Measurements from ENCODE around the gene MARCKSL1. TPM values are rescaled to one million over a fixed set of nuclear protein-coding genes. Genes with fewer than 3 reads are reported as not detected.

The MARCKSL1 gene
- polyA plus RNA-seq, 1 donor from 2014 or later: 694 TPM

DNA sequence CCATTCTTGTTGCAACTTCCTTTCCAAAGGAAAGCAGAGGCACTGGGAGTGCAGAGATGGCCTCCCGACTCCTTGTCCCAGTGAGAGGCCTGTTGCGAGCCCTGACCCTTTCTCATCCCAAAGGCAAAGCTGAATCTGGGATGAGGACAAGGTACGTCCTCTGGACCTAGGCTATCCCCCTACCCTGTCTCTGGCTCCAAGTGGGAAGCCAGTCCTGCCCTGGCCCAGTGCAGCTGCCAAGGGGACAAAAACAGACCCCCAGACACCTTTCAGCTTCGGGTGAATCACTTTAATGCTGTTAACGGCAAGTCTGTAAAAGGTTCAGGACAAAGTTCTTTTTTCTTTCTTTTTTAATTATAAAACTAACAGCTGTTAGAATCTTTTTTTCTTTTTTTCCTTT is 28.8 kb upstream of the MARCKSL1 start:
- Histone ChIP-seq H2AFZ (ENCODE audit: low read depth, low read length) (no peak overlapping the region), H4K20me1 (ENCODE audit: insufficient read depth) (no peaks in the 10 kb centered on the region), H3K9me2 (ENCODE audit: insufficient read depth, low read length) (no peaks in the 10 kb centered on the region), H3K79me2 (replicated peaks; ENCODE audit: insufficient read depth, low read length) (no peaks in the 10 kb centered on the region), H3K4me2 (ENCODE audit: low read length) (no peak overlapping the region), H3K9ac (ENCODE audit: low read length) (no peak overlapping the region), H3K4me3 (ENCODE audit: low read length) (no peak overlapping the region), H3K27me3 (ENCODE audit: insufficient read depth, low read depth, low read length) (no peaks in the 10 kb centered on the region), H3F3A (ENCODE audit: insufficient read depth, low read length, poor library complexity, severe bottlenecking) (no peaks in the 10 kb centered on the region), H3K9me3 (ENCODE audit: low read length) (no peaks in the 10 kb centered on the region), H3K27ac (ENCODE audit: low read length) (no peak overlapping the region), H3K36me3 (ENCODE audit: insufficient read depth, low read length) (no peaks in the 10 kb centered on the region)
- no peak for TF ChIP-seq SMC3 (conservative IDR thresholded peaks at IDR 0.05; ENCODE audit: poor library complexity)
- TF ChIP-seq EP300 (conservative IDR thresholded peaks at IDR 0.05; ENCODE audit: poor library complexity, severe bottlenecking): no peak
- TF ChIP-seq POLR2AphosphoS5 (IDR thresholded peaks at IDR 0.05): no peak
- TF ChIP-seq TAF1 (IDR thresholded peaks at IDR 0.05; ENCODE audit: low read depth): no peak
- TF ChIP-seq, protein P1, sequence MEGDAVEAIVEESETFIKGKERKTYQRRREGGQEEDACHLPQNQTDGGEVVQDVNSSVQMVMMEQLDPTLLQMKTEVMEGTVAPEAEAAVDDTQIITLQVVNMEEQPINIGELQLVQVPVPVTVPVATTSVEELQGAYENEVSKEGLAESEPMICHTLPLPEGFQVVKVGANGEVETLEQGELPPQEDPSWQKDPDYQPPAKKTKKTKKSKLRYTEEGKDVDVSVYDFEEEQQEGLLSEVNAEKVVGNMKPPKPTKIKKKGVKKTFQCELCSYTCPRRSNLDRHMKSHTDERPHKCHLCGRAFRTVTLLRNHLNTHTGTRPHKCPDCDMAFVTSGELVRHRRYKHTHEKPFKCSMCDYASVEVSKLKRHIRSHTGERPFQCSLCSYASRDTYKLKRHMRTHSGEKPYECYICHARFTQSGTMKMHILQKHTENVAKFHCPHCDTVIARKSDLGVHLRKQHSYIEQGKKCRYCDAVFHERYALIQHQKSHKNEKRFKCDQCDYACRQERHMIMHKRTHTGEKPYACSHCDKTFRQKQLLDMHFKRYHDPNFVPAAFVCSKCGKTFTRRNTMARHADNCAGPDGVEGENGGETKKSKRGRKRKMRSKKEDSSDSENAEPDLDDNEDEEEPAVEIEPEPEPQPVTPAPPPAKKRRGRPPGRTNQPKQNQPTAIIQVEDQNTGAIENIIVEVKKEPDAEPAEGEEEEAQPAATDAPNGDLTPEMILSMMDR (IDR thresholded peaks at IDR 0.05; ENCODE audit: poor library complexity, severe bottlenecking): no peak
- TF ChIP-seq, protein P2, sequence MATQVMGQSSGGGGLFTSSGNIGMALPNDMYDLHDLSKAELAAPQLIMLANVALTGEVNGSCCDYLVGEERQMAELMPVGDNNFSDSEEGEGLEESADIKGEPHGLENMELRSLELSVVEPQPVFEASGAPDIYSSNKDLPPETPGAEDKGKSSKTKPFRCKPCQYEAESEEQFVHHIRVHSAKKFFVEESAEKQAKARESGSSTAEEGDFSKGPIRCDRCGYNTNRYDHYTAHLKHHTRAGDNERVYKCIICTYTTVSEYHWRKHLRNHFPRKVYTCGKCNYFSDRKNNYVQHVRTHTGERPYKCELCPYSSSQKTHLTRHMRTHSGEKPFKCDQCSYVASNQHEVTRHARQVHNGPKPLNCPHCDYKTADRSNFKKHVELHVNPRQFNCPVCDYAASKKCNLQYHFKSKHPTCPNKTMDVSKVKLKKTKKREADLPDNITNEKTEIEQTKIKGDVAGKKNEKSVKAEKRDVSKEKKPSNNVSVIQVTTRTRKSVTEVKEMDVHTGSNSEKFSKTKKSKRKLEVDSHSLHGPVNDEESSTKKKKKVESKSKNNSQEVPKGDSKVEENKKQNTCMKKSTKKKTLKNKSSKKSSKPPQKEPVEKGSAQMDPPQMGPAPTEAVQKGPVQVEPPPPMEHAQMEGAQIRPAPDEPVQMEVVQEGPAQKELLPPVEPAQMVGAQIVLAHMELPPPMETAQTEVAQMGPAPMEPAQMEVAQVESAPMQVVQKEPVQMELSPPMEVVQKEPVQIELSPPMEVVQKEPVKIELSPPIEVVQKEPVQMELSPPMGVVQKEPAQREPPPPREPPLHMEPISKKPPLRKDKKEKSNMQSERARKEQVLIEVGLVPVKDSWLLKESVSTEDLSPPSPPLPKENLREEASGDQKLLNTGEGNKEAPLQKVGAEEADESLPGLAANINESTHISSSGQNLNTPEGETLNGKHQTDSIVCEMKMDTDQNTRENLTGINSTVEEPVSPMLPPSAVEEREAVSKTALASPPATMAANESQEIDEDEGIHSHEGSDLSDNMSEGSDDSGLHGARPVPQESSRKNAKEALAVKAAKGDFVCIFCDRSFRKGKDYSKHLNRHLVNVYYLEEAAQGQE (IDR thresholded peaks at IDR 0.05; ENCODE audit: borderline replicate concordance): no peak
- TF ChIP-seq RAD21 (conservative IDR thresholded peaks at IDR 0.05): no peak
- no peak for TF ChIP-seq EZH2 (IDR thresholded peaks at IDR 0.05; ENCODE audit: borderline replicate concordance, insufficient read depth, low read length, poor library complexity, severe bottlenecking)
- no peak for TF ChIP-seq MXI1 (conservative IDR thresholded peaks at IDR 0.05; ENCODE audit: poor library complexity, severe bottlenecking)

DNA sequence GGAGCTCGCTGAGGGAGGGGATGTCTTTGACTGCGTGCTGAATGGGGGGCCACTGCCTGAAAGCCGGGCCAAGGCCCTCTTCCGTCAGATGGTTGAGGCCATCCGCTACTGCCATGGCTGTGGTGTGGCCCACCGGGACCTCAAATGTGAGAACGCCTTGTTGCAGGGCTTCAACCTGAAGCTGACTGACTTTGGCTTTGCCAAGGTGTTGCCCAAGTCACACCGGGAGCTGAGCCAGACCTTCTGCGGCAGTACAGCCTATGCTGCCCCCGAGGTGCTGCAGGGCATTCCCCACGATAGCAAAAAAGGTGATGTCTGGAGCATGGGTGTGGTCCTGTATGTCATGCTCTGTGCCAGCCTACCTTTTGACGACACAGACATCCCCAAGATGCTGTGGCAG is 27.7 kb upstream of the MARCKSL1 start:
- Histone ChIP-seq H3K4me2 (ENCODE audit: low read length) (no peak overlapping the region), H3K9me3 (ENCODE audit: low read length) (no peaks in the 10 kb centered on the region), H3K9ac (ENCODE audit: low read length) (no peak overlapping the region), H3K4me3 (ENCODE audit: low read length) (no peak overlapping the region), H4K20me1 (ENCODE audit: insufficient read depth) (no peaks in the 10 kb centered on the region), H3F3A (ENCODE audit: insufficient read depth, low read length, poor library complexity, severe bottlenecking) (no peaks in the 10 kb centered on the region), H3K9me2 (ENCODE audit: insufficient read depth, low read length) (no peaks in the 10 kb centered on the region), H3K36me3 (ENCODE audit: insufficient read depth, low read length) (no peaks in the 10 kb centered on the region), H3K27ac (ENCODE audit: low read length) (no peak overlapping the region), H2AFZ (ENCODE audit: low read depth, low read length) (no peak overlapping the region), H3K27me3 (ENCODE audit: insufficient read depth, low read depth, low read length) (no peaks in the 10 kb centered on the region), H3K79me2 (replicated peaks; ENCODE audit: insufficient read depth, low read length) (no peaks in the 10 kb centered on the region)
- TF ChIP-seq MXI1 (conservative IDR thresholded peaks at IDR 0.05; ENCODE audit: poor library complexity, severe bottlenecking): no peak
- TF ChIP-seq EP300 (conservative IDR thresholded peaks at IDR 0.05; ENCODE audit: poor library complexity, severe bottlenecking): no peak
- TF ChIP-seq RAD21 (conservative IDR thresholded peaks at IDR 0.05): no peak
- TF ChIP-seq, protein P1 (IDR thresholded peaks at IDR 0.05; ENCODE audit: poor library complexity, severe bottlenecking): no peak
- no peak for TF ChIP-seq TAF1 (IDR thresholded peaks at IDR 0.05; ENCODE audit: low read depth)
- TF ChIP-seq, protein P2 (IDR thresholded peaks at IDR 0.05; ENCODE audit: borderline replicate concordance): no peak
